Activated CD4-positive, alpha-beta T cell treated with anti-CD3 and anti-CD28 coated beads, Interleukin-2, amount 50 U/mL, for 48 hours (primary cell): ENCODE measurements around the gene NINL.
"Not testable (repeated sequence)": the region's sequence is repeated elsewhere in the genome, so short reads cannot be mapped to it uniquely, and the experiment has no call there.

ENCODE experiments used
- DNase-seq, 2 experiments: peaks; one replicate each; pipeline ENCODE4 v3.0.0-alpha.2; 2020

The NINL gene

GRCh38 chr20:25481235-25481917 lies 104.0 kb downstream of the NINL start:
- no peak for DNase-seq

- DNase-seq: no peak
Measured at GRCh38 chr20:25480797-25481196, 104.5 kb downstream of the NINL start.

GRCh38 chr20:25480156-25480555 lies 105.2 kb downstream of the NINL start:
- no peak for DNase-seq

- no peak for DNase-seq
Measured at GRCh38 chr20:25479638-25480037, 105.7 kb downstream of the NINL start.

- no peak for DNase-seq
Measured at GRCh38 chr20:25478889-25479568, 106.3 kb downstream of the NINL start.

- no peak for DNase-seq
Measured at GRCh38 chr20:25477014-25477882, 108.1 kb downstream of the NINL start.

GRCh38 chr20:25476106-25477013 lies 109.0 kb downstream of the NINL start:
- DNase-seq: no peak

GRCh38 chr20:25473297-25473696 lies 112.0 kb downstream of the NINL start:
- DNase-seq: not testable (repeated sequence)

- DNase-seq: no peak
Measured at GRCh38 chr20:25471020-25471419, 114.3 kb downstream of the NINL start.

GRCh38 chr20:25470045-25470444 lies 115.3 kb downstream of the NINL start:
- DNase-seq: peak; percentile 39 to 53

GRCh38 chr20:25469558-25469957 lies 115.8 kb downstream of the NINL start:
- DNase-seq: no peak

GRCh38 chr20:25468126-25469075 lies 116.9 kb downstream of the NINL start:
- no peak for DNase-seq

GRCh38 chr20:25467441-25467840 lies 117.9 kb downstream of the NINL start:
- no peak for DNase-seq

GRCh38 chr20:25466846-25467245 lies 118.5 kb downstream of the NINL start:
- no peak for DNase-seq

GRCh38 chr20:25465243-25466135 lies 119.8 kb downstream of the NINL start:
- DNase-seq: no peak

- DNase-seq: no peak
Measured at GRCh38 chr20:25464501-25465242, 120.7 kb downstream of the NINL start.

GRCh38 chr20:25461786-25462545 lies 123.4 kb downstream of the NINL start:
- DNase-seq: no peak

- DNase-seq: no peak
Measured at GRCh38 chr20:25461281-25461650, 124.1 kb downstream of the NINL start.
